ENCODE data around the gene TCFL5.

TCFL5 gene

DNA sequence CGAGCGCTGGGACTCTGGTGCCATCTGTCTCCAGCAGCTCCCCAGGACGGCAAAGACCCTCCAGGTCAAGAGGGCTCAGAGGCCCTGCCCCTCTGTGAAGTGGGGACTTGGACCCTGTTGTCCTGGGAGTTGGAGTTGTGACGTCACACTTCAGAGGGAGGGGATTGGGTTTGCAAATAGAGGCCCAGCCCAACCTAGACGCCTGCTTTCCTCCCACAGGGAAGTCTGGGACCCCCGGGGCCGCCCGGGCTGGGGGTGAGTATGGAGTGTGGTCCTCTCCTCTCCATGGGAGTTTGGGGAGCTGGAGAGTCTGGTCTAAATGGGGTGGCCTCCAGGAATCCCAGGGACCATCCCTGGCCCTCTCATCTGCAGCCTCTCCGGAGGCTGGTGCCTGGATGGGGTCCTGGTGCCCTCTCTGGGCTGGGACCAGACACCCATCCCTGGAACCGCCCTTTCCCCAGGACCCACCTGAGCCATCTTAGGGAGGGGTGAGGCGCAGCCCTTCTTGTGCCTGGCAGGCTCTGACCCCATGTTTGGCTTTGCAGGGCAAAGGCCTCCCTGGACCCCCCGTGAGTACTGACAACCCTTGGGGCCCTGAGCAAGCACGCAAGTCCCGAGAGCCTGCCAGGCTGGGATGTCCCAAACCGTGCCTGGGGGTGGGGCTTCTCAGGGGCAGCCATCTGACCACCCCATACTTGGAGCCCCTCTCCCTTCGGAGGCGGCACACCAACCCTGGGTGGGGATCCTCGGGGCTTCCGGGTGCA, 40.5 kb downstream of the TCFL5 start:
- no peak for DNase-seq

DNA sequence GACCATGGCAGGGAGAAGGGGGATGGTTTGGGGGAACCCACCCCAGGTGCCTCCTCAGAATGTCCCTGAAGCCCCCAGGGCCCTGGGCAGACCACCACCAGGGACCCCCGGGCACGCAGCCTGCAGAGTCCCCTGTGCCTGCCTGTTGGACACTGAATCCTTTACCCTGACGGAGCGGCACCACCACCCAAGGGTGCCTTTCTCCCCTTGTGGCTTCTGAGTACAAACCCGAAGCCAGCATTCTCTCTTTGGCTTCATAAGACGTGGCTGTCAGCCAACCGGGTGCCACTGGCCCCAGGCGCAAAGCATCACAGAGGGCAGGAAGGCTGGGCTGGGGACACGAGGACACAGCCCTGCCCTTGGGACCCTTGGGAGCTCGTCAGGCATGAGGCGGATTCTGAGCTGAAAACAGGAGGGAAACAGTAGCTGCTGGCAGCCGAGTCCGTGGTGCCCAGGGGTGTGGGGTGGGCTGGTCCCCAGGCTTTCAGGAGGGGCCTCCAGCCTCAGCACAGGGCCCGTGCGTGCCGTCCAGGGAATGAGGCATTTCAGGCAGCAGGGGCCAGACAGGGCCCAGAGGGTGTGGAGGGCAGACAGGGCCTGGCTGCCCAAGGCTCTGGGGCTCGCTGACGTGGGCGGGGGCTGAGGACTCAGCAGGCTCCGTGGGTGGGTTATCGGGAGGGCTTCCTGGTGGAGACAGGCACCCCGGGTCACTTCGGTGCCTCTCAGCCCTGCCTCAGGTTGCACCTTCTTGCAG, 41.2 kb downstream of the TCFL5 start:
- DNase-seq: no peak

DNA sequence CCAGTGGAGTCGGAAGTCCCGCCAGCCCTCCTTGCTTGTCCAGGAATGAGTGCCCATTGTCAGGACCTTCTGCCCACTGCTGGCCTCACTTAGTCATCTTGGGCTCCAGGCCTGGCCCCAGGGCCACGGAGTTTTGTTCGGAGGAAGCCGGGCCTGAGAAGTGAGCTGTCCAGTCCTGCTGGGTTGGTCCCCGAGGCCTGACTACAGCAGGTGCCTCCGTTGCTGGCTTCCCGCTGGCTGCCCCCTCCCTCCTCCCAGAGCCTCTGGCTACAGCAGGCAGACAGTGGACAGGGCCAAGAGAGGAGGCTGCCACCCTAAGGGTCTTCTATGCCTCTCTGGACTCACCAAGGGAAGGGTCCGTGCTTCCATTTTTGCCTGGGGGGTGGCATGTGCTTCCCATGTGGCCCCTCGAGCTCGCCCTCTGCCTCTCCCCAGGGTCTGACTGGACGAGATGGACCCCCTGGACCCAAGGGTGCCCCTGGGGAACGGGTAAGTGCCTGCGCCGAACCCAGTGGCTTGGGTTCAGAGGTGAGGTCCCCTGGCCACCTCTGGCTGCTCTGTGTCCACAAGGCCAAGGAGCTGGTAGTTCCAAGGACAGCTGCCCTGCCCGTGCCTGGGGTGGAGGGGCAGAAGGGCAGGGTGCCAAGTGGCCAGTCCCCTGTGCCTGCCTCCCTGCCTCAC, 42.0 kb downstream of the TCFL5 start:
- DNase-seq: no peak

DNA sequence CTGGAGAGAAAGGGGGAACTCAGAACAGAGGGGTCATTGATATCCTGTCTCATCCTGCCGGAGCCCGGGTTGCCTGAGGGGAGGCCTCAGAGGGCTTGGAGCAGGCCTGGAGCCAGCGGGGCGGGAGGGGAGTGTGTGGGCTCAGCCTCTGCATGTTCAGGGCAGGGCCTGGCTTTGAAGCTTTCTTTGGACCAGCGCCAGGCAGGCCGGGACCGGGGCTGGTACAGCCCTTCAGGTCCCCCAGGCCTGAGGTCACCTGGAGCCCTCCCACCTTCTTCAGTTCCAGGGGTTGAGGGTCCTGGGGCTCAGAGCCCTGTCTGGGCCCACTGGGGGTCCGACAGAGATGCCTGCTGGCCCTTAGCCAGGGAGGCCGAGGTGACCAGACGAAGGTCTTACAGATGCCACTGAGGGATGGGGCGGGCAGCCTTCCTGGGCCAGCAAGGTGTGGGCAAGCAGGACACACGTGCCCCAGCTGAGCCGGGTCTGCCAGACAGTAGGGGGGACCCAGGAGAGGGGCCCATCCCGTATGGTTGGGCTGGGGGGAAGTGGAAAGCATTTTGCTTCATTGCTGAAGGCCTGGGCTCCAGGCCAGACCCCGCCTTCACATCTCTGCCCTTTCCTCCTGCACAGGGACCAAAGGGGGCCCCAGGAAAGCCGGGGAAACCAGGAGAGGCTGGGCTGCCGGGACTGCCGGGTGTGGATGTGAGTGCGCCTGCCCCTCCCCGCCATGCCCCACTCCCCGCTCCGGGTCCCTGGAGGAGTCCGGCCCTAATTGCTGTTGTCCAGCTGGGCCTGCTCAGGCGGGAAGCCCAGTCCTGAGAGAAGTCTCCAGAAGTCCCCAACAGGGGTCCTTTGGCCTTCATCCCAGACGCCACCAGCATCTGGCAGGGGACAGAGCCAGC, 42.8 kb downstream of the TCFL5 start:
- DNase-seq: peak; percentile 52

DNA sequence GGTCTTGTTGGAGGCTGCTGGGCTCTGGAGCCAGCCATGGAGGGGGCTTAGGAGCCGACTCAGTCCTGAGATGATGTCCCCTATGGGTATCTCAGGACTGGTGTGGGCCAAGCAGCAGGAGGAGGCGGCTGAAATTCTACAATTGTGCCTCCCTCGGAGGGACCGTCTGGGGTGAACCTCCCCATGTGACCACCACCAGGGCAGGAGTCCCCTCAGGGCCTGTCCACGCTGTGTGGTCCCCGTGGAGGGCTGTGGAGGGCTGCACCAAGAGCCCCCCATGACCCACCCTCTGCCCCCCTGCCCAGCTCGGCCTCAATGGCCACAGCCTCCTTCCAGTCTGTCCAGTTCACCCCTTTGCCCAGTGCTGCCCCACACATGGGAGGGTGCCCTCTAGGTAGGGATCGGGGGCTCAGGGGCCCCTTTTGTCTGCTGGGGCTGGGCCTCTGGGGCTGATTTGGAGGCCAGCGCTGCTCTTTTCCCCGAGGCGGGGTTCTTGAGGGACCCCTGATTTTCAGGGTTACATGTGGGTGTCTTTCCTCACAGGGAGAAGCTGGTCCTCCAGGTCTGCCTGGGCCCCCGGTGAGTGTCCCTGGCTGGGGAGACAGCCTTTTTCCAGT, 43.5 kb downstream of the TCFL5 start:
- DNase-seq: no peak

DNA sequence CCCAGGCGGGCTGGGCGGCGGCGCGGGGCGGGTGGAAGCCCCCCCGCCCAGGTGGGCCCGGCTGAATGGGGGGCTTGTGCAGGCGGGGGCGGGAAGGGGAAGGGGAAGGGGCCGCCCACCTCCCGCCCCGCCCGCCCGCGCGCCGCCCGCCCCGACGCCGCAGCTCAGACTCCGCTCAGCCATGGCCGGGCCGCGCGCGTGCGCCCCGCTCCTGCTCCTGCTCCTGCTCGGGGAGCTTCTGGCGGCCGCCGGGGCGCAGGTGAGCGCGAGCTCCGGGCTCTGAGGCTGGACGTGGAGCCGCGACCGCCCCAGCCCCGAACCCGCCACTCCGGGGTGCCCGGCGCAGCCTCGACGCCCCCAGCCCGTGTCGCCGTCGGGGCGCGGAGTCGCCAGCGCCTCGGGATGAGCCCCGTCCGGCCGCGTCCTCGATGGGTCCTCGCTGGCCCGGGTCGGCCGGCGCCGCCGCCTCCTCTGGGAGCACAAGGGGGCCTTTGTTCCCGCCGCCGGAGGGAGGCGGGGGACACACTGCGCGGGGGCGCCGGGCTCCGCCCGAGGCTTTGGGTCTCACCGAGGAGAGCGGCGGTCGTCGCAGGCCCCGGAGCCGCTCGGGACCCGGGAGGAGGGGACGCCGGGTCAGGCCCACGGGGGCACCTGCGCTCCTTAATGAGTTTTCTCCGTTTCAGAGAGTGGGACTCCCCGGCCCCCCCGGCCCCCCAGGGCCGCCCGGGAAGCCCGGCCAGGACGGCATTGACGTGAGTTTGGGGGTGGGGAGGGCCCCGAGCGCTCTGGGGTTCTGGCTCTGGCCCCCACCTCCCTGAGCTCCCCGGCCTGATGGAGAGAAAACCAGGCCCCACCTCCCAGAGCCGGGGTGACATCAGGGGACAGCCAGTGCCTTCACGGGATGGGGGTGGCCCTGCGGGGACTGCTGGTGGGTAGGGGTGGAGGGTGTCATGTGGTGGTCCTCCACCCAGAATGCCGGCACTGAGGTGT, 44.4 kb downstream of the TCFL5 start, which contains the start of gene COL9A3:
TSS of gene COL9A3 (plus strand) at position 167 of the 990 bp plus-strand sequence. CDS start at position 182, 15 bp downstream.
- no peak for DNase-seq

DNA sequence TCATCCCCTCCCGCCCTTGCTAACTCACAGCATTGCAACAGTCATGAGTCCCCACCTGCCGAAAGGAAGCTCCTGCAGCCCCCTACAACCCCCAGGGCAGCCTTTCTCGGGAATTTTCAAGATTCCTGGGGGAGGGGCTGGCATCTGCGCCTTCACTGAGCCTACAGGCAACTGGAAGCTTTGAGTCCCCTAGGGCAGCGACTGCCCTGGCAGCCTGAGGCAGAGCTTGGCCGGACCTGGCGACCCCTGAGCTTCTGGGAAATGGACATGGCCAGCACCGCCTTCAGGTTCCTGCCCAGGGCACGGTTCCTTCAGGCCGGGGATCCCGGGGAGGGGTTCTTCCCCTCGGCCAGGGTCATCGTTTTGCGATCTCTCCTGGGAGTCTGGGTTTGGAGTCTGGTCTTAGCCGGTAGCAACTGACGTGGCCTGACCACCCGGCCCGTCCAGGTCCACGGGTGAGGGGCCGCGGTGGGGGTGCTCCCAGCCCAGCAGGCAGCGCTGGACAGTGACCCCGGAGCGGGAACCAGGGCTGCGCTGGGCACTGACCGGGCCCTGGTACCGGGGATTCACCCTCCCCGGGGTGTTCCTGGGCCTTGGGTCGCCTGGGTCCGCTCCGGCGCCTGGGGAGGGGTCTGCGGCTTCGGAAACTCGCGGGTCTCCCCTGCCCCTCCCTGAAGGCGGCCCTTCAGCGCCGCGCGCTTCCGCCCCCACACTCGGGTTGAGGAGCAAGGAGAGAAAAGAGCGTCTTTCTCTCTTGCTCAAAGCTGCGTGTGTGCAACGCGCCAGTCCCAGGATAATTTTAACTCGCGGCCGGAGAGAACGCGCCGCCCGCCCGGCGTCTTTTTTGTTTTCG, 45.4 kb downstream of the TCFL5 start:
- no peak for DNase-seq

DNA sequence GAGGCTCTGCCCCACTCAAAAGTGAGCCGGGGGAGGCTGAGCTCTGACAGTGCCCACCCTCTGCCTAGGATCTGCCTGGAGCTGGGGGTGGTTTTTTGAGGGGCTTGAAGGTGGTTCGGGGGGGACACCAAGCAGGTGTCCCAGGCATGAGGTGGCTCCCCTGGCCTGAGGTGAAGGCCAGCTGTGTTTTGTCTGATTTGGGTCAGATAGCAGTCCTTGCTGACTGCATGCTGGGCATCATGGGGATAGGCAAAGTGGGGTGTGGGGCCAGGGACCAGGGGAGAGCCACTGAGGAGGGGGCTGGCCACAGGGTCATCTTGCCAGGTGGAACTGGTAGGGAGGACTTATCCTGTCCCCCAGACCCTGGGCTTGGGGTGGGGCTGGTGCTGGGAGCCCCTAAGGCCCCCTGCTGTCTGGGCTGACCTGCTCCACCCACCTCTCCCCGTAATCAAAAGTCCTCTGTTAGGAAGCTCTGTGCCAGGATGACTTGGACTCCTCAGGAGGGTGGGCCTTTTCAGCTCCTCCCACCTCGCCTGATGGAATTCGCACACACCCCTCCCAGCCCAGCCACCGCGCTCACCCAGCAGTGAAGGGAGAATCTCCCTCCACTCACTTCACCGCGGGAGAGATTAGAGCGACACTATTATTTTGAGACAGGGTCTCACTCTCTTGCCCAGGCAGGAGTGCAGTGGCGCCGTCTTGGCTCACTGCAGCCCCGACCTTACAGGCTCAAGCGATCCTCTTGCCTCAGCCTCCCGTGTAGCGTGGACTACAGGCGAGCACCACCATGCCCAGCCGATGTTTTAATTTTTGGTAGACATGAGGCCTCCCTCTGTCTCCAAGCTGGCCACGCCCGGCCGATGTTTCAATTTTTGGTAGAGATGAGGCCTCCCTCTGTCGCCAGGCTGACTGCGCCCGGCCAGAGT, 46.3 kb downstream of the TCFL5 start:
- DNase-seq: no peak

DNA sequence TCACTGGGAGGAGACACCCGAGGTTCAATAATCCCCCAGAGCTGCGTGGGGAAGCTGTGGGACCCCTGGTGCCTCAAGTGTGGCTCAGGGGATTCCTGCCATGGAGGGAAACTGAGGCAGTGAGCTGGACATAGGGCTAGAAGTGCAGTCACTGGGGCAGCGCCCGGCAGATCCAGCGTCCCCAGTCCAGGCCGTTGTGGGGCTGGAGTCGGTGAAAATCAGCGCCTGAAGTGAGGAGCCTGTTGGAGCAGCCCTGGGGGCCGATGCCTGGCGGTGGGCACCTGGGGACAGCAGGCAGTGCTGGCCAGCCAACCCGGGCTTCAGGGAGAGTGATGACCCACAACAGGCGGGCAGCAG, 46.9 kb downstream of the TCFL5 start:
- no peak for DNase-seq

DNA sequence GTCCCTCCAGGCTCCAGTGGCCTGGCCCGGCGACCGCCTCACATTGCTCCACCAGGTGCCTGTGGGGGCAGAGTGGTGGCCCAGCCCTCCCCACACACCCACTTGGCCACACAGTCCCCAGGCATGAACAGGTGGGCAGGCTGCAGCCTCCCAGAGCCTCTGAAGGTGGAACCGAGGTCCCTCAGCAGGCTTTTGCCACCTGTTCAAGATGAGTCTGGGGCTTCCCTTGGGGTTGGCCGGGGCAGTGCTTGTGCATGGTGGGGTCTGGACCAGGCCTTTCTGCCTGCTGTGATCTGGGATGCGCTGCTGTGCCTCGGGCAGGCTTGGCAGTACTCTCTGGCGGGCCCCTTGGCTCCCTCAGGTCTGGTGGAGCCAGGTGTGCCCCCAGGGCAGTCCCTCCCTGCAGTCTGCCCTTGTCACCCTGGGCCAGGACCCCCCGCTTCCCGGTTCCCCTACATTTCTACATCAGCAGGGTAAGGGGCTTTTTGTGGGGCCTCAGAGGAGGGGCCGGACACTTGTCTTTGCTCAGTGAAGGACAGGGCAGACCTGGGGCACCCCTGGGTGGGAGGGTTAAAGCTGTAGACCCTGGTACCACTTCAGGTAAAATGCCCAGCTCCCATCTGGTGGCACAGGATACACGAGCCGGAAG, 47.4 kb downstream of the TCFL5 start:
- no peak for DNase-seq

DNA sequence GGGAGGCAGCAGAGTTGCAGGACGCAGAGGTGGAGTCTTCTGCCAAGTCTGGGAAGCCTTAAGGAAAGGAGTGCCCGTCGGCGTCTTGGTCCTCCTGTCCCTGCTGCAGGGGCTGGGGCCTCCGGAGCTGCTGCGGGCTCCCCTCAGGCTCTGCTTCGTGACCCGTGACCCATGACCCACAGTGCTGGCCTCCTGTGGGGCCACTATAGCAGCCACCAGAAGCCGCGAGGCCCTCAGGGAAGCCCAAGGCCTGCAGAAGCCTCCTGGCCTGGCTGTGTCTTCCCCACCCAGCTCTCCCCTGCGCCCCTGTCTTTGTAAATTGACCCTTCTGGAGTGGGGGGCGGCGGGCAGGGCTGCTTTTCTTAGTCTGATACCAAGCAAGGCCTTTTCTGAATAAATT, 48.0 kb downstream of the TCFL5 start:
- DNase-seq: no peak

DNA sequence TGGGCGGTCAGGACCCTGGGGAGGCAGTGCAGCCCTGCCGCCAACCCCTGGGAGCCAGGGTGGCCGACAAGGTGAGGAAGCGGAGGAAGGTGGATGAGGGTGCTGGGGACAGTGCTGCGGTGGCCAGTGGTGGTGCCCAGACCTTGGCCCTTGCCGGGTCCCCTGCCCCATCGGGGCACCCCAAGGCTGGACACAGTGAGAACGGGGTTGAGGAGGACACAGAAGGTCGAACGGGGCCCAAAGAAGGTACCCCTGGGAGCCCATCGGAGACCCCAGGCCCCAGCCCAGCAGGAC, 48.8 kb downstream of the TCFL5 start:
- DNase-seq: no peak

DNA sequence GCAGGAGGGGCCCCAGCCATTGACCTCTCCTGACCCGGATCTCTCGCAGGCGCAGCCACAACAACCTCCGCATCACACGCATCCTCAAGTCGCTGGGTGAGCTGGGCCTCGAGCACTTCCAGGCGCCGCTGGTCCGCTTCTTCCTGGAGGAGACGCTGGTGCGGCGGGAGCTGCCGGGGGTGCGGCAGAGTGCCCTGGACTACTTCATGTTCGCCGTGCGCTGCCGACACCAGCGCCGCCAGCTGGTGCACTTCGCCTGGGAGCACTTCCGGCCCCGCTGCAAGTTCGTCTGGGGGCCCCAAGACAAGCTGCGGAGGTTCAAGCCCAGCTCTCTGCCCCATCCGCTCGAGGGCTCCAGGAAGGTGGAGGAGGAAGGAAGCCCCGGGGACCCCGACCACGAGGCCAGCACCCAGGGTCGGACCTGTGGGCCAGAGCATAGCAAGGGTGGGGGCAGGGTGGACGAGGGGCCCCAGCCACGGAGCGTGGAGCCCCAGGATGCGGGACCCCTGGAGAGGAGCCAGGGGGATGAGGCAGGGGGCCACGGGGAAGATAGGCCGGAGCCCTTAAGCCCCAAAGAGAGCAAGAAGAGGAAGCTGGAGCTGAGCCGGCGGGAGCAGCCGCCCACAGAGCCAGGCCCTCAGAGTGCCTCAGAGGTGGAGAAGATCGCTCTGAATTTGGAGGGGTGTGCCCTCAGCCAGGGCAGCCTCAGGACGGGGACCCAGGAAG, 49.3 kb downstream of the TCFL5 start:
- DNase-seq: no peak

DNA sequence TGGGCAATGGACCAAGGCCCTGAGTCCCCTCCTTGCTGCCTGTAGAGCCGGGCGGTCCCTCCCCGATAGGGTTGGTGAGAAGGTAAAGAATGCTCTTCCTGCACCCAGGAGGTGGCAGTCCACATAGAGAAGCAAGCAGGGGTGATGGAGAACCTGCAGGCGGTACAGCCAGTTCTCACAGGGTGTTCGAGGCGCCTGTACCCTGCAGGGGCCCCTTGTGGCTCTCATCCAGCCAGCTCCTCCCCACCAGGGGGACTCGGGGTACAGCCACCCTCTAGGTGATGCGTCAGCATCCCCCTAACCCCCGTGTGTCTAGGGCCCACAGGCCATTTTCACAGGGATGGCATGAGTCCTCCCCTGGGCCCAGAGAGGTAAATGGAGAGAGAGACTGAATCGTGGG, 49.9 kb downstream of the TCFL5 start:
- no peak for DNase-seq

DNA sequence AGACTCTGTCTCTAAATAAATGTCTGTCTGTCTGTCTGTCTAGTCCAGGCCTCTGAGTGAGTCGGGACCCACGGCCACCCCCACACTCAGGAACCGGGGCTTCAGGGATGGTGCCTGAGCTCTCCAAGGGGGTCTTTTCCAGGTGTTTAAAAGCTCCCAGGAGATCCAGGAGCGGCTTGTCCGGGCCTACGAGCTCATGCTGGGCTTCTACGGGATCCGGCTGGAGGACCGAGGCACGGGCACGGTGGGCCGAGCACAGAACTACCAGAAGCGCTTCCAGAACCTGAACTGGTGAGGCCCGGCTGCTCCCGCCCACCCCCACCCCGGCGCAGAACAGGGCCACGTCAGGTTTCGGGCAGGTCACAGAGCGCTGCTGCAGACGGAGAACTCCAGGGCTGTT, 50.3 kb downstream of the TCFL5 start:
- DNase-seq: no peak

DNA sequence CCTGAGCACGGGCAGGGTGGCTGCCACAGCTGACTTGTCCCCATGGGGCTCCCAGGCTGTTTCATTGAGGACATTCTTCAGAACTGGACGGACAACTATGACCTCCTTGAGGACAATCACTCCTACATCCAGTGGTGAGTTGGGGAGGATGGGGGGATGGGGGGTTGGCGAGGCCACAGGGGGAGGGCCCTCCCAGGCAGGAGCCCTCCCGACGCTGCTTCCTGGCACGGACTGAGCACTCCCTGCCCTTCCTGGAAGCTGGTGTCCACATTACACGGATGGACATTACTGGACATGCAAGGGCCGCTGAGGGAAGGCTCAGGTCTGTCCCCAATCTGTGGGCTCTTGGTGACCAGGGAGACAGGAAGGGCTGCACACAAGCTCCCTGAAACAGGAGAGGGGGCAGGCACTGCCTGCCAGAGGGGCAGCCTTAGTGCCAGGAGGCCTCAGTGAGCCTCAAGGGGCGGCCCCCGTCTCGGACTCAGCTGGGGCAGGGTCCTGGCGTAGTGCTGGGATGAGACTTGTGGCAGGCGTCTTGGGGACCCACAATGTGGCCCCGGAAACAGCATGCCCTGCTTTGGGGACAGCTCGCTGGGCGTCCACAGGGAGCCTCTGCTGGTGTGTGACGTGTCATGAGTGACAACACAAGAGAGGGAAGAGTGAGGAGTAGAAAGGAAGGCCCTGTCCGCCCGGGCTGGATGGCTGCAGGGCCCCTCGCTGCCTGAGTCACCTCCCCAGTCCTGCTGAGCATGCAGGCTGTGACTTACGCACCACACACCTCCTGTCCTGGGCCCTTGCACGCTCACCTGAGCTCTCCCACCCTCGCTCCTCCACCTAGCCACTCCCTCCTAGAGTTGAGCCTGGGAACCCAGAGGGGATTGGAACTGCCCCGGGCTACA, 51.8 kb downstream of the TCFL5 start:
- DNase-seq: no peak
